GM12878 (cell line): ENCODE measurements around the gene S100A11. TPM values are rescaled to one million over a fixed set of nuclear protein-coding genes. Genes with fewer than 3 reads are reported as not detected.
A peak's percentile ranks its signal among the peaks of the same experiment; 100 is the strongest.

Experiments
- KLF5 ChIP-seq: fragments of 450-650 bp; IDR thresholded peaks from 2 replicates; pipeline ENCODE4 v1.6.1; 2014; ENCODE audit warnings: mild to moderate bottlenecking; ENCODE audit not compliant: partially characterized antibody
- LARP7 ChIP-seq: fragments of 450-650 bp; IDR thresholded peaks from 2 replicates; pipeline ENCODE4 v1.6.1; 2017; ENCODE audit warnings: mild to moderate bottlenecking
- POU2F2 ChIP-seq: IDR thresholded peaks from 3 replicates; pipeline ENCODE4 v1.6.1; 2011; ENCODE audit warnings: low read depth, mild to moderate bottlenecking, low read length, borderline replicate concordance
- RUNX3 ChIP-seq: IDR thresholded peaks from 2 replicates; pipeline ENCODE4 v1.6.1; 2012; ENCODE audit warnings: low read length, inconsistent platforms
- SPI1 ChIP-seq: IDR thresholded peaks from 2 replicates; pipeline ENCODE4 v1.6.1; 2011; ENCODE audit warnings: low read depth, mild to moderate bottlenecking, low read length, moderate library complexity, borderline replicate concordance; ENCODE audit not compliant: insufficient read depth
- polyA plus RNA-seq, 11 experiments: library from polyadenylated mRNA; depleted of rRNA in 4 of 11; unstranded in 6 of 11; stranded (reverse) in 5 of 11; fragments of >200 nt; fragmentation: Nextera tagmentation in 4 of 11; fragmentation: Illumina TruSeq in 1 of 11; extraction: Ambion mirVana in 4 of 11; extraction: Trizol in 1 of 11; gene quantifications; 1 replicate in 1 of 11; 2 replicates in 10 of 11; pipeline versions ENCODE4 v1.2.1 to v1.2.3, GENCODE V29; 2011 to 2016; ENCODE audit warnings: inconsistent platforms in 2 of 11, missing spikeins in 2 of 11, low read depth in 1 of 11
- total RNA-seq, 4 experiments: library from RNA; depleted of rRNA in 3 of 4; stranded (reverse); fragments of >200 nt in 3 of 4; fragmentation: Illumina TruSeq in 1 of 4; extraction: Trizol in 1 of 4; gene quantifications; 2 replicates each; pipeline versions ENCODE4 v1.2.1 to v1.2.3, GENCODE V29; 2013 to 2021
- TF ChIP-seq, protein P1 (sequence below): IDR thresholded peaks from 2 replicates; pipeline ENCODE4 v1.6.1; 2012; ENCODE audit warnings: low read depth, low read length, improper control_type of control experiment
- TF ChIP-seq, protein P2 (sequence below), 3 experiments: IDR thresholded peaks in 2 of 3; conservative IDR thresholded peaks in 1 of 3; 2 replicates each; pipeline ENCODE4 v1.5.1; 2011; ENCODE audit warnings: low read depth in 3 of 3, low read length in 3 of 3, mild to moderate bottlenecking in 3 of 3, control low read depth in 2 of 3, moderate library complexity in 2 of 3, inconsistent platforms in 1 of 3, mixed read lengths in 1 of 3; ENCODE audit not compliant: control insufficient read depth in 2 of 3, insufficient read depth in 1 of 3; ENCODE audit errors: extremely low read depth in 1 of 3
- TF ChIP-seq, protein P3 (sequence below): fragments of 450-650 bp; IDR thresholded peaks from 2 replicates; pipeline ENCODE4 v1.6.1; 2018; ENCODE audit warnings: mild to moderate bottlenecking, low read depth, moderate library complexity; ENCODE audit not compliant: partially characterized antibody
- TF ChIP-seq, protein P4 (sequence below): fragments of 450-650 bp; IDR thresholded peaks from 2 replicates; pipeline ENCODE4 v1.6.1; 2016; ENCODE audit warnings: mild to moderate bottlenecking, moderate library complexity, borderline replicate concordance
- TF ChIP-seq, protein P5 (sequence below): fragments of 450-650 bp; IDR thresholded peaks from 2 replicates; pipeline ENCODE4 v1.6.1; 2017; ENCODE audit warnings: mild to moderate bottlenecking, moderate library complexity

The S100A11 gene
- total and polyA plus RNA-seq, 10 of the 15 experiments (the other 5 are each of a cell fraction or from before 2014, with no cell fraction given), result 9.0 to 134 (median 62.7) TPM

DNA sequence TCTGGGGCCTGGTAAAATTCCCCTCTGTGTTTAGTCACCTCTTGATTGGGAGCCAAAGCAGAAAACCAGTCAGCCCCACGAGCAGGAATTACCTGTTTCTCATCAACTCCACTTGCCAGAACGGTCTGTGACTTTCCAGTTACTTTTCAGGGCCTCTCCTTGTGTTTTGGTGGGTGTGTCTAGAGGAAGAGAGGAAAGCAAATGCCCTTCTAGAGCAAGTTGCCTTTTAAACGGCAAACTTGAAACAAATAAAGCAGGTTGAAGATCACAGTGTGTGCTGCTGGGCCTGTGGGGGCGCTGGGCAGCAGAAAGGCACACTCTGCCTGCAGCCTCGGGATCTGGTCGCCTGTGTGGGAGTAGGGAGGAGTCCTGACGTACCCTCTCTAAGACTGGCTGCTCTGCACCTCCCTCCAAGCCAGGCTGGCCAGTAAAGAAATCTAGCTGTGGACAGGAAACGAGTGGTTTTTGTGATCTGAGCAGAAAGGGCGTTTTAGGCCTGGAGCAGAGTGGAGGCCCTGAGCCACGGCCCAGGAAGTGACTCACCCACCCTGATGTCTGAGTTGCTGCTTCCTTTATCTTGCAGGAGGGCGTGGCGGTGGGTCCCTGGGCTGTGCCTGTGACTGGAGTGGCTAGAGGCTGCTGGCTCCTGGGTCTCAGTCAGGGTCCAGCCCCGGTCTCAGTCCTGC lies 11.1 kb upstream of the S100A11 start (continued):
- TF ChIP-seq, protein P1, sequence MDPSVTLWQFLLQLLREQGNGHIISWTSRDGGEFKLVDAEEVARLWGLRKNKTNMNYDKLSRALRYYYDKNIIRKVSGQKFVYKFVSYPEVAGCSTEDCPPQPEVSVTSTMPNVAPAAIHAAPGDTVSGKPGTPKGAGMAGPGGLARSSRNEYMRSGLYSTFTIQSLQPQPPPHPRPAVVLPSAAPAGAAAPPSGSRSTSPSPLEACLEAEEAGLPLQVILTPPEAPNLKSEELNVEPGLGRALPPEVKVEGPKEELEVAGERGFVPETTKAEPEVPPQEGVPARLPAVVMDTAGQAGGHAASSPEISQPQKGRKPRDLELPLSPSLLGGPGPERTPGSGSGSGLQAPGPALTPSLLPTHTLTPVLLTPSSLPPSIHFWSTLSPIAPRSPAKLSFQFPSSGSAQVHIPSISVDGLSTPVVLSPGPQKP, result 0 out of 2 replicates have a peak, but pooled peaks have one; percentile 10
- TF ChIP-seq SPI1 (peak; percentile 52), KLF5 (peak; percentile 49), LARP7 (no peak), POU2F2 (peak; percentile 21; the same call in 1 of the 3 replicates), RUNX3 (peak; percentile 73)
- TF ChIP-seq, protein P2, sequence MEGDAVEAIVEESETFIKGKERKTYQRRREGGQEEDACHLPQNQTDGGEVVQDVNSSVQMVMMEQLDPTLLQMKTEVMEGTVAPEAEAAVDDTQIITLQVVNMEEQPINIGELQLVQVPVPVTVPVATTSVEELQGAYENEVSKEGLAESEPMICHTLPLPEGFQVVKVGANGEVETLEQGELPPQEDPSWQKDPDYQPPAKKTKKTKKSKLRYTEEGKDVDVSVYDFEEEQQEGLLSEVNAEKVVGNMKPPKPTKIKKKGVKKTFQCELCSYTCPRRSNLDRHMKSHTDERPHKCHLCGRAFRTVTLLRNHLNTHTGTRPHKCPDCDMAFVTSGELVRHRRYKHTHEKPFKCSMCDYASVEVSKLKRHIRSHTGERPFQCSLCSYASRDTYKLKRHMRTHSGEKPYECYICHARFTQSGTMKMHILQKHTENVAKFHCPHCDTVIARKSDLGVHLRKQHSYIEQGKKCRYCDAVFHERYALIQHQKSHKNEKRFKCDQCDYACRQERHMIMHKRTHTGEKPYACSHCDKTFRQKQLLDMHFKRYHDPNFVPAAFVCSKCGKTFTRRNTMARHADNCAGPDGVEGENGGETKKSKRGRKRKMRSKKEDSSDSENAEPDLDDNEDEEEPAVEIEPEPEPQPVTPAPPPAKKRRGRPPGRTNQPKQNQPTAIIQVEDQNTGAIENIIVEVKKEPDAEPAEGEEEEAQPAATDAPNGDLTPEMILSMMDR (IDR thresholded peaks at IDR 0.05 in 2 of 3, conservative IDR thresholded peaks at IDR 0.05 in 1 of 3; ENCODE audit: control insufficient read depth in 2 of 3, extremely low read depth in 1 of 3, insufficient read depth in 1 of 3, low read depth in 3 of 3, low read length in 3 of 3), result peak; percentile 51 to 65 (median 65)
- TF ChIP-seq, protein P3, sequence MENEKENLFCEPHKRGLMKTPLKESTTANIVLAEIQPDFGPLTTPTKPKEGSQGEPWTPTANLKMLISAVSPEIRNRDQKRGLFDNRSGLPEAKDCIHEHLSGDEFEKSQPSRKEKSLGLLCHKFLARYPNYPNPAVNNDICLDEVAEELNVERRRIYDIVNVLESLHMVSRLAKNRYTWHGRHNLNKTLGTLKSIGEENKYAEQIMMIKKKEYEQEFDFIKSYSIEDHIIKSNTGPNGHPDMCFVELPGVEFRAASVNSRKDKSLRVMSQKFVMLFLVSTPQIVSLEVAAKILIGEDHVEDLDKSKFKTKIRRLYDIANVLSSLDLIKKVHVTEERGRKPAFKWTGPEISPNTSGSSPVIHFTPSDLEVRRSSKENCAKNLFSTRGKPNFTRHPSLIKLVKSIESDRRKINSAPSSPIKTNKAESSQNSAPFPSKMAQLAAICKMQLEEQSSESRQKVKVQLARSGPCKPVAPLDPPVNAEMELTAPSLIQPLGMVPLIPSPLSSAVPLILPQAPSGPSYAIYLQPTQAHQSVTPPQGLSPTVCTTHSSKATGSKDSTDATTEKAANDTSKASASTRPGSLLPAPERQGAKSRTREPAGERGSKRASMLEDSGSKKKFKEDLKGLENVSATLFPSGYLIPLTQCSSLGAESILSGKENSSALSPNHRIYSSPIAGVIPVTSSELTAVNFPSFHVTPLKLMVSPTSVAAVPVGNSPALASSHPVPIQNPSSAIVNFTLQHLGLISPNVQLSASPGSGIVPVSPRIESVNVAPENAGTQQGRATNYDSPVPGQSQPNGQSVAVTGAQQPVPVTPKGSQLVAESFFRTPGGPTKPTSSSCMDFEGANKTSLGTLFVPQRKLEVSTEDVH, result no peak
- TF ChIP-seq, protein P4, sequence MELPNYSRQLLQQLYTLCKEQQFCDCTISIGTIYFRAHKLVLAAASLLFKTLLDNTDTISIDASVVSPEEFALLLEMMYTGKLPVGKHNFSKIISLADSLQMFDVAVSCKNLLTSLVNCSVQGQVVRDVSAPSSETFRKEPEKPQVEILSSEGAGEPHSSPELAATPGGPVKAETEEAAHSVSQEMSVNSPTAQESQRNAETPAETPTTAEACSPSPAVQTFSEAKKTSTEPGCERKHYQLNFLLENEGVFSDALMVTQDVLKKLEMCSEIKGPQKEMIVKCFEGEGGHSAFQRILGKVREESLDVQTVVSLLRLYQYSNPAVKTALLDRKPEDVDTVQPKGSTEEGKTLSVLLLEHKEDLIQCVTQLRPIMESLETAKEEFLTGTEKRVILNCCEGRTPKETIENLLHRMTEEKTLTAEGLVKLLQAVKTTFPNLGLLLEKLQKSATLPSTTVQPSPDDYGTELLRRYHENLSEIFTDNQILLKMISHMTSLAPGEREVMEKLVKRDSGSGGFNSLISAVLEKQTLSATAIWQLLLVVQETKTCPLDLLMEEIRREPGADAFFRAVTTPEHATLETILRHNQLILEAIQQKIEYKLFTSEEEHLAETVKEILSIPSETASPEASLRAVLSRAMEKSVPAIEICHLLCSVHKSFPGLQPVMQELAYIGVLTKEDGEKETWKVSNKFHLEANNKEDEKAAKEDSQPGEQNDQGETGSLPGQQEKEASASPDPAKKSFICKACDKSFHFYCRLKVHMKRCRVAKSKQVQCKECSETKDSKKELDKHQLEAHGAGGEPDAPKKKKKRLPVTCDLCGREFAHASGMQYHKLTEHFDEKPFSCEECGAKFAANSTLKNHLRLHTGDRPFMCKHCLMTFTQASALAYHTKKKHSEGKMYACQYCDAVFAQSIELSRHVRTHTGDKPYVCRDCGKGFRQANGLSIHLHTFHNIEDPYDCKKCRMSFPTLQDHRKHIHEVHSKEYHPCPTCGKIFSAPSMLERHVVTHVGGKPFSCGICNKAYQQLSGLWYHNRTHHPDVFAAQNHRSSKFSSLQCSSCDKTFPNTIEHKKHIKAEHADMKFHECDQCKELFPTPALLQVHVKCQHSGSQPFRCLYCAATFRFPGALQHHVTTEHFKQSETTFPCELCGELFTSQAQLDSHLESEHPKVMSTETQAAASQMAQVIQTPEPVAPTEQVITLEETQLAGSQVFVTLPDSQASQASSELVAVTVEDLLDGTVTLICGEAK, result peak; percentile 33; the same call in 1 of the 2 replicates
- TF ChIP-seq, protein P5, sequence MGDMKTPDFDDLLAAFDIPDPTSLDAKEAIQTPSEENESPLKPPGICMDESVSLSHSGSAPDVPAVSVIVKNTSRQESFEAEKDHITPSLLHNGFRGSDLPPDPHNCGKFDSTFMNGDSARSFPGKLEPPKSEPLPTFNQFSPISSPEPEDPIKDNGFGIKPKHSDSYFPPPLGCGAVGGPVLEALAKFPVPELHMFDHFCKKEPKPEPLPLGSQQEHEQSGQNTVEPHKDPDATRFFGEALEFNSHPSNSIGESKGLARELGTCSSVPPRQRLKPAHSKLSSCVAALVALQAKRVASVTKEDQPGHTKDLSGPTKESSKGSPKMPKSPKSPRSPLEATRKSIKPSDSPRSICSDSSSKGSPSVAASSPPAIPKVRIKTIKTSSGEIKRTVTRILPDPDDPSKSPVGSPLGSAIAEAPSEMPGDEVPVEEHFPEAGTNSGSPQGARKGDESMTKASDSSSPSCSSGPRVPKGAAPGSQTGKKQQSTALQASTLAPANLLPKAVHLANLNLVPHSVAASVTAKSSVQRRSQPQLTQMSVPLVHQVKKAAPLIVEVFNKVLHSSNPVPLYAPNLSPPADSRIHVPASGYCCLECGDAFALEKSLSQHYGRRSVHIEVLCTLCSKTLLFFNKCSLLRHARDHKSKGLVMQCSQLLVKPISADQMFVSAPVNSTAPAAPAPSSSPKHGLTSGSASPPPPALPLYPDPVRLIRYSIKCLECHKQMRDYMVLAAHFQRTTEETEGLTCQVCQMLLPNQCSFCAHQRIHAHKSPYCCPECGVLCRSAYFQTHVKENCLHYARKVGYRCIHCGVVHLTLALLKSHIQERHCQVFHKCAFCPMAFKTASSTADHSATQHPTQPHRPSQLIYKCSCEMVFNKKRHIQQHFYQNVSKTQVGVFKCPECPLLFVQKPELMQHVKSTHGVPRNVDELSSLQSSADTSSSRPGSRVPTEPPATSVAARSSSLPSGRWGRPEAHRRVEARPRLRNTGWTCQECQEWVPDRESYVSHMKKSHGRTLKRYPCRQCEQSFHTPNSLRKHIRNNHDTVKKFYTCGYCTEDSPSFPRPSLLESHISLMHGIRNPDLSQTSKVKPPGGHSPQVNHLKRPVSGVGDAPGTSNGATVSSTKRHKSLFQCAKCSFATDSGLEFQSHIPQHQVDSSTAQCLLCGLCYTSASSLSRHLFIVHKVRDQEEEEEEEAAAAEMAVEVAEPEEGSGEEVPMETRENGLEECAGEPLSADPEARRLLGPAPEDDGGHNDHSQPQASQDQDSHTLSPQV, result no peak
